Loucy (cell line): ENCODE data around the gene FIS1.

Experiments
- EZH2phosphoT487 ChIP-seq: fragments of 200-600 bp; IDR thresholded peaks from 2 replicates; pipeline ENCODE4 v1.6.1; 2018; ENCODE audit warnings: antibody characterized with exemption, mild to moderate bottlenecking, moderate library complexity, borderline replicate concordance
- TF ChIP-seq, protein P1 (sequence below): fragments of 200-600 bp; sonication (generic); conservative IDR thresholded peaks from 2 replicates; pipeline ENCODE4 v1.5.1; 2014; ENCODE audit warnings: mild to moderate bottlenecking, antibody characterized with exemption, low read length

DNA sequence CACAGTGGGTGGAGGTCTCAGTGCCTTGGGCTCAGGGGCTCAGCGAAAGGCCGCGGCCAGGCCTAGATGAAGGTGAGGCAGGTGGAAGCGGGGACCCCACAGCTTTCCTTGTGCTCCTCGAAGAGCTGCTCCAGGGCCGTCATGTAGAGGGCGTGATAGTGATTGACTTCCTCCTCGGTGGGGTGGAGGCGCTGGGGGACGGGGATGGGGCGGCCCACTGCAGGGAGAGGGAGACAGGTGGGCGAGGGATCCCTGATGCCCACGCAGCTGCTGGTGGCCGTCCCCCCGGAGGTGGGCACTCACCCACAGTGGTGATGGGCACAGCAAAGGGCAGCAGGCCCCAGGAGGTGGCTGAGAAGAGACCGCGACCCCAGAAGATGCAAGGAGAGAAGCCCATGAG lies 49.0 kb downstream of the FIS1 start:
- TF ChIP-seq, protein P1, sequence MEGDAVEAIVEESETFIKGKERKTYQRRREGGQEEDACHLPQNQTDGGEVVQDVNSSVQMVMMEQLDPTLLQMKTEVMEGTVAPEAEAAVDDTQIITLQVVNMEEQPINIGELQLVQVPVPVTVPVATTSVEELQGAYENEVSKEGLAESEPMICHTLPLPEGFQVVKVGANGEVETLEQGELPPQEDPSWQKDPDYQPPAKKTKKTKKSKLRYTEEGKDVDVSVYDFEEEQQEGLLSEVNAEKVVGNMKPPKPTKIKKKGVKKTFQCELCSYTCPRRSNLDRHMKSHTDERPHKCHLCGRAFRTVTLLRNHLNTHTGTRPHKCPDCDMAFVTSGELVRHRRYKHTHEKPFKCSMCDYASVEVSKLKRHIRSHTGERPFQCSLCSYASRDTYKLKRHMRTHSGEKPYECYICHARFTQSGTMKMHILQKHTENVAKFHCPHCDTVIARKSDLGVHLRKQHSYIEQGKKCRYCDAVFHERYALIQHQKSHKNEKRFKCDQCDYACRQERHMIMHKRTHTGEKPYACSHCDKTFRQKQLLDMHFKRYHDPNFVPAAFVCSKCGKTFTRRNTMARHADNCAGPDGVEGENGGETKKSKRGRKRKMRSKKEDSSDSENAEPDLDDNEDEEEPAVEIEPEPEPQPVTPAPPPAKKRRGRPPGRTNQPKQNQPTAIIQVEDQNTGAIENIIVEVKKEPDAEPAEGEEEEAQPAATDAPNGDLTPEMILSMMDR: no peak
- no peak for TF ChIP-seq EZH2phosphoT487
